GM23338 (cell line): ENCODE measurements around the gene TRPC4.

Source experiments
- CREB1 ChIP-seq: fragments of 250-450 bp; sonication (Bioruptor Pico); IDR thresholded peaks from 2 replicates; pipeline ENCODE4 v1.5.0; 2020; ENCODE audit warnings: low read depth, mild to moderate bottlenecking, moderate library complexity
- CTCF ChIP-seq, 2 experiments: fragments of 200-600 bp in 1 of 2; sonication (generic) in 1 of 2; conservative IDR thresholded peaks; 2 replicates each; pipeline versions ENCODE4 v1.5.1 to v1.6.1; 2016 to 2017; ENCODE audit warnings: antibody characterized with exemption in 2 of 2, low read depth in 2 of 2, mild to moderate bottlenecking in 2 of 2, moderate library complexity in 1 of 2
- EZH2 ChIP-seq: fragments of 200-600 bp; sonication (generic); IDR thresholded peaks from one replicate; pipeline ENCODE4 v1.8.0; 2017; ENCODE audit warnings: antibody characterized with exemption, mild to moderate bottlenecking, low read depth; ENCODE audit not compliant: unreplicated experiment
- EZH2phosphoT487 ChIP-seq: fragments of 200-600 bp; sonication (generic); IDR thresholded peaks from one replicate; pipeline ENCODE4 v1.8.1; 2018; ENCODE audit warnings: antibody characterized with exemption; ENCODE audit not compliant: unreplicated experiment
- POLR2AphosphoS5 ChIP-seq: IDR thresholded peaks from 2 replicates; pipeline ENCODE4 v1.6.1; 2016; ENCODE audit warnings: antibody characterized with exemption, low read depth
- TF ChIP-seq, protein P1 (sequence below): IDR thresholded peaks from one replicate; pipeline ENCODE4 v1.6.1; 2018; ENCODE audit warnings: antibody characterized with exemption; ENCODE audit not compliant: unreplicated experiment
- TF ChIP-seq, protein P2 (sequence below): IDR thresholded peaks from 2 replicates; pipeline ENCODE4 v1.6.1; 2016; ENCODE audit warnings: antibody characterized with exemption

DNA sequence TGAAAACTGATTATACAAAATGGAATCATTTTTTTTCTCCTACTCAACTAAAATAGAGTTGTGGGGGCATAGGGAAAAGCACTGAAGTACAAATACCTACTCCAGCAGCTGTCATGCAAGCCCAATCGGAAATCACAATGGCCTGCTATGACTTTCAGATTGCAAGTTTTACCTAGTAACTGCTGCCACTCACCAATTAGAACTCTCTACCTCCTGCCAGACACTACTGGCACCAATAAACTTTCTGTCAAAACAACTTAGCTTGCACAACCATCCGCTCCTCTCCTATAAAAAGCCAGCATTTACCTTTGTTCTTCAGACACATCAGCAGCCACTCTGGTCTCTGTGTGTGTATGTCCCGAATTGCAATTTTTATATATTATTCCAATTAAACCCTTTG lies 9.3 kb upstream of the TRPC4 start:
- TF ChIP-seq CTCF (conservative IDR thresholded peaks at IDR 0.05; ENCODE audit: low read depth in 2 of 2) (no peak), POLR2AphosphoS5 (no peak), EZH2 (no peak), EZH2phosphoT487 (no peak), CREB1 (no peak)
- TF ChIP-seq, protein P1, sequence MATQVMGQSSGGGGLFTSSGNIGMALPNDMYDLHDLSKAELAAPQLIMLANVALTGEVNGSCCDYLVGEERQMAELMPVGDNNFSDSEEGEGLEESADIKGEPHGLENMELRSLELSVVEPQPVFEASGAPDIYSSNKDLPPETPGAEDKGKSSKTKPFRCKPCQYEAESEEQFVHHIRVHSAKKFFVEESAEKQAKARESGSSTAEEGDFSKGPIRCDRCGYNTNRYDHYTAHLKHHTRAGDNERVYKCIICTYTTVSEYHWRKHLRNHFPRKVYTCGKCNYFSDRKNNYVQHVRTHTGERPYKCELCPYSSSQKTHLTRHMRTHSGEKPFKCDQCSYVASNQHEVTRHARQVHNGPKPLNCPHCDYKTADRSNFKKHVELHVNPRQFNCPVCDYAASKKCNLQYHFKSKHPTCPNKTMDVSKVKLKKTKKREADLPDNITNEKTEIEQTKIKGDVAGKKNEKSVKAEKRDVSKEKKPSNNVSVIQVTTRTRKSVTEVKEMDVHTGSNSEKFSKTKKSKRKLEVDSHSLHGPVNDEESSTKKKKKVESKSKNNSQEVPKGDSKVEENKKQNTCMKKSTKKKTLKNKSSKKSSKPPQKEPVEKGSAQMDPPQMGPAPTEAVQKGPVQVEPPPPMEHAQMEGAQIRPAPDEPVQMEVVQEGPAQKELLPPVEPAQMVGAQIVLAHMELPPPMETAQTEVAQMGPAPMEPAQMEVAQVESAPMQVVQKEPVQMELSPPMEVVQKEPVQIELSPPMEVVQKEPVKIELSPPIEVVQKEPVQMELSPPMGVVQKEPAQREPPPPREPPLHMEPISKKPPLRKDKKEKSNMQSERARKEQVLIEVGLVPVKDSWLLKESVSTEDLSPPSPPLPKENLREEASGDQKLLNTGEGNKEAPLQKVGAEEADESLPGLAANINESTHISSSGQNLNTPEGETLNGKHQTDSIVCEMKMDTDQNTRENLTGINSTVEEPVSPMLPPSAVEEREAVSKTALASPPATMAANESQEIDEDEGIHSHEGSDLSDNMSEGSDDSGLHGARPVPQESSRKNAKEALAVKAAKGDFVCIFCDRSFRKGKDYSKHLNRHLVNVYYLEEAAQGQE = no peak
- TF ChIP-seq, protein P2, sequence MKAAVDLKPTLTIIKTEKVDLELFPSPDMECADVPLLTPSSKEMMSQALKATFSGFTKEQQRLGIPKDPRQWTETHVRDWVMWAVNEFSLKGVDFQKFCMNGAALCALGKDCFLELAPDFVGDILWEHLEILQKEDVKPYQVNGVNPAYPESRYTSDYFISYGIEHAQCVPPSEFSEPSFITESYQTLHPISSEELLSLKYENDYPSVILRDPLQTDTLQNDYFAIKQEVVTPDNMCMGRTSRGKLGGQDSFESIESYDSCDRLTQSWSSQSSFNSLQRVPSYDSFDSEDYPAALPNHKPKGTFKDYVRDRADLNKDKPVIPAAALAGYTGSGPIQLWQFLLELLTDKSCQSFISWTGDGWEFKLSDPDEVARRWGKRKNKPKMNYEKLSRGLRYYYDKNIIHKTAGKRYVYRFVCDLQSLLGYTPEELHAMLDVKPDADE = no peak
